Astrocyte of the cerebellum (primary cell): ENCODE data around the gene CCDC106.

Experiments
- DNase-seq: peaks from one replicate; pipeline ENCODE4 v3.0.0-alpha.2; 2011; ENCODE audit warnings: low read depth
- H3K4me3 ChIP-seq: 2 replicates; pipeline ENCODE4 v1.5.1; 2011; ENCODE audit warnings: mild to moderate bottlenecking, low read depth, low read length, moderate library complexity
- in situ Hi-C: cut with HindIII; loops from 2 replicates; pipeline ENCODE4 v1.10.0; 2017; ENCODE audit warnings: low sequenced_read_pairs
- TF ChIP-seq, protein P1 (sequence below): IDR thresholded peaks from 2 replicates; pipeline ENCODE4 v1.5.1; 2012; ENCODE audit warnings: low read length, low read depth, moderate library complexity, mild to moderate bottlenecking; ENCODE audit errors: missing control alignments

The CCDC106 gene

DNA sequence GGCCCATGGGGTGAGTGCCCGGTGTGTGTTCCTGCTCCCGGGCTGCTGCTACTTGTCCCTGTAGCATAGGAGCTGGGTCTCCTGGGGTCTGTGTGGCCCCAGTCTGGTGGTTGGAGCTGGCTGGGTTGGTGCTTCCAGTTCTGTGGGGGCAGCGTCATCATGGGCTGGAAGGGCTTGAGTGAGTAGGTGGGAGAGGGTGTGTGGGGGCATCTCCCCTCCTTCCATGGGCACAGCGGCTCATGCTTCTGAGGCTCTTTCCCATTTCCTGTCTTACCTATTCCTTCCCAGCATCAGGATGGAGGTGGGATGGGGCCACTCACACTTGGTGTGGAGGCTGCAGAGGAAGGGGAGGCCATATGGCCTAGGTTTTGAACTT lies 19.0 kb downstream of the CCDC106 start:
- no peak for DNase-seq
- in situ Hi-C loops, result no loop called here
- TF ChIP-seq, protein P1, sequence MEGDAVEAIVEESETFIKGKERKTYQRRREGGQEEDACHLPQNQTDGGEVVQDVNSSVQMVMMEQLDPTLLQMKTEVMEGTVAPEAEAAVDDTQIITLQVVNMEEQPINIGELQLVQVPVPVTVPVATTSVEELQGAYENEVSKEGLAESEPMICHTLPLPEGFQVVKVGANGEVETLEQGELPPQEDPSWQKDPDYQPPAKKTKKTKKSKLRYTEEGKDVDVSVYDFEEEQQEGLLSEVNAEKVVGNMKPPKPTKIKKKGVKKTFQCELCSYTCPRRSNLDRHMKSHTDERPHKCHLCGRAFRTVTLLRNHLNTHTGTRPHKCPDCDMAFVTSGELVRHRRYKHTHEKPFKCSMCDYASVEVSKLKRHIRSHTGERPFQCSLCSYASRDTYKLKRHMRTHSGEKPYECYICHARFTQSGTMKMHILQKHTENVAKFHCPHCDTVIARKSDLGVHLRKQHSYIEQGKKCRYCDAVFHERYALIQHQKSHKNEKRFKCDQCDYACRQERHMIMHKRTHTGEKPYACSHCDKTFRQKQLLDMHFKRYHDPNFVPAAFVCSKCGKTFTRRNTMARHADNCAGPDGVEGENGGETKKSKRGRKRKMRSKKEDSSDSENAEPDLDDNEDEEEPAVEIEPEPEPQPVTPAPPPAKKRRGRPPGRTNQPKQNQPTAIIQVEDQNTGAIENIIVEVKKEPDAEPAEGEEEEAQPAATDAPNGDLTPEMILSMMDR, result no peak
- H3K4me3 ChIP-seq, result no peak overlapping the region

DNA sequence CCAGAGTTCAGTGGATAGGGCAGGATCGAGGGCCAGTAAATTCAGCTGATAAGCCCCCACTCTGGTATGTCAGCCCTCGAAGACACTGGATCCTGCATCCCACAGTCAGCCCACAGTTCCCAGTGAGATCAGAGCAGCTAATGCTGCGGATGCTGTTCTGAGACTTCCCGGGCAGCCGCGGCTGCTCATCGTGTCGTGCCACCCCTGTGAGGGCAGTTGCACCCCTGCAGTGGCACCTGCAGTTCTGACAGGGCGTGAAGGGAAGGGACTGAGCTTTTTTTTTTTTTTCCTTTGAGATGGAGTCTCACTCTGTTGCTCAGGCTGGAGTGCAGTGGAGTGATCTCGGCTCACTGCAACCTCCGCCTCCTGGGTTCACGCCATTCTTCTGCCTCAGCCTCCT lies 19.5 kb downstream of the CCDC106 start:
- DNase-seq, result no peak
- in situ Hi-C loops, result no loop called here
- no peak overlapping the region for H3K4me3 ChIP-seq
- TF ChIP-seq, protein P1, result no peak

DNA sequence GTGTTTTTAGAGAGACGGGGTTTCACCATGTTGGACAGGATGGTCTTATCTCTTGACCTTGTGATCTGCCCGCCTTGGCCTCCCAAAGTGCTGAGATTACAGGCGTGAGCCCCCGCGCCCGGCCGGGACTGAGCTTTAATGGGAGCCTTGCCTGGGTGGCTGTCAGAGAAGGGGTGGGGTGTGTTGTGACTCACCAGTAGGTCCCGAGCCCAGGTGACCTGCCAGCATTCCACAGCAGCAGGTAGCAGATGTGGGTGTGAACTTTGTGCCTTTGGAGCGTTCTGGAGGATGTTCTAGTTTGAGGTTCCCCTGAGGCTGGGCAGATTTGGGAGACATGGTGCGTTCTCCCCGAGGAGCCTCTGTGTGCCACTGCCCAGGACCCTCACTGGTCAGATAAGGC lies 19.9 kb downstream of the CCDC106 start:
- in situ Hi-C loops, result no loop called here
- H3K4me3 ChIP-seq, result no peak overlapping the region
- DNase-seq, result no peak
- TF ChIP-seq, protein P1, result no peak

DNA sequence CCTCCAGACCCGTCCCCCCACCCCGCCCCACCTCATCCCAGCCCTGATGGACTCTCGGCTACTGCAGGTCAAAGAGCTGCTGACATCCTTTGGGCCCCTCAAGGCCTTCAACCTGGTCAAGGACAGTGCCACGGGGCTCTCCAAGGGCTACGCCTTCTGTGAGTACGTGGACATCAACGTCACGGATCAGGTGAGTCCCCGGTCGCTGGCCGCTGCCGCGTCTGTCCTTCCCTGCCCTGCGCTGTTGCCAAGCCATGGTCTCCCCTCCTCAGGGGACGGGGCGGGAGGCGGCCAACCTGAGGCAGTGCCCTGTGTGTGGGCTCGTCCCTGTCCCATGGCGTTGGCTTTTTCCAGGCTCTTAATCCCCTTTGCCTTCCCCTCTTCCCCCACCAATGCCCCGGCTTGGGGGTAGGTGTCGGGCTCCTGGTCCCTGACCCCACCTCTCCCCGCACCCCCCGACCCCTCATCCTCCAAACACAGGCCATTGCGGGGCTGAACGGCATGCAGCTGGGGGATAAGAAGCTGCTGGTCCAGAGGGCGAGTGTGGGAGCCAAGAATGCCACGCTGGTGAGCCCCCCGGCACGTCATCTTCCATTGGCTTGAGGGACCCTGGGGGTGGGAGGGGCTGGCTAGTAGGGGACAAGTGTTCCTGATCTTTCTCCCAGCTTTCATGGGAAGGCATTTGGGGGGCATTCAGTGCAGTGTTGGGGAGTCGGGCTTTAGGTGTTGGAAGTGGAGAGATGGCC lies 20.8 kb downstream of the CCDC106 start:
- DNase-seq, result no peak
- in situ Hi-C loops, result no loop called here
- no peak overlapping the region for H3K4me3 ChIP-seq
- TF ChIP-seq, protein P1, result no peak

DNA sequence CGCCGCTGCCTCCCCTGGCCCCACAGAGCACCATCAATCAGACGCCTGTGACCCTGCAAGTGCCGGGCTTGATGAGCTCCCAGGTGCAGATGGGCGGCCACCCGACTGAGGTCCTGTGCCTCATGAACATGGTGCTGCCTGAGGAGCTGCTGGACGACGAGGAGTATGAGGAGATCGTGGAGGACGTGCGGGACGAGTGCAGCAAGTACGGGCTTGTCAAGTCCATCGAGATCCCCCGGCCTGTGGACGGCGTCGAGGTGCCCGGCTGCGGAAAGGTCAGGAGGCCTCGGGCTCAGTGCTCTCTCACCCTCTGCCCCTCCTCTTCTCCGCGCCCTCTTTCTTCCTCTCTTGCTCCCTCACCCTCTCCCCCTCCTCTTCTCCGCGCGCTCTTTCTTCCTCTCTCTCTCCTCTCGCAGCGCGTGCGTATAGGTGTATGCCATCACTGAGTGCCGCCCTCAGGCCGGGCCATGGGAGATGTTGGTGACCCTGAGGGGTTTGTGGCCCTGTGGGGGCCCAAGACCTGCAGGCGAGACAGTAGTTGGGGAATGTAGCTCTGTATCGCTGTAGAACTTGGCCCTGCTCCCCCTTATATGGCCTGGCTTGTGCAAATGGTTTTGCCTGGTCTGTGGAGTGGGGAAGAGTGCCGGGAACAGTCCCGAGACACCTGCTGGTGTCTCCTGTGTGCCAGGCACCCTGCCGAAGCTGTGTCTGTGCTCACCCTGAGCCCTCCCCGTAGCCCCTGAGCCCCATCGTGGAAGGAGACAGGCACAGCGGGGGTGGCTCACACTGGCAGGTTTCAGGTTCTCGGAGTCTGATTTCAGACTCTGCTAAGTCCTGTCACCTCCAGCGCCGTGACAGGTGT lies 21.6 kb downstream of the CCDC106 start:
- H3K4me3 ChIP-seq, result no peak overlapping the region
- TF ChIP-seq, protein P1, result no peak
- DNase-seq, result no peak
- in situ Hi-C loops, result no loop called here

DNA sequence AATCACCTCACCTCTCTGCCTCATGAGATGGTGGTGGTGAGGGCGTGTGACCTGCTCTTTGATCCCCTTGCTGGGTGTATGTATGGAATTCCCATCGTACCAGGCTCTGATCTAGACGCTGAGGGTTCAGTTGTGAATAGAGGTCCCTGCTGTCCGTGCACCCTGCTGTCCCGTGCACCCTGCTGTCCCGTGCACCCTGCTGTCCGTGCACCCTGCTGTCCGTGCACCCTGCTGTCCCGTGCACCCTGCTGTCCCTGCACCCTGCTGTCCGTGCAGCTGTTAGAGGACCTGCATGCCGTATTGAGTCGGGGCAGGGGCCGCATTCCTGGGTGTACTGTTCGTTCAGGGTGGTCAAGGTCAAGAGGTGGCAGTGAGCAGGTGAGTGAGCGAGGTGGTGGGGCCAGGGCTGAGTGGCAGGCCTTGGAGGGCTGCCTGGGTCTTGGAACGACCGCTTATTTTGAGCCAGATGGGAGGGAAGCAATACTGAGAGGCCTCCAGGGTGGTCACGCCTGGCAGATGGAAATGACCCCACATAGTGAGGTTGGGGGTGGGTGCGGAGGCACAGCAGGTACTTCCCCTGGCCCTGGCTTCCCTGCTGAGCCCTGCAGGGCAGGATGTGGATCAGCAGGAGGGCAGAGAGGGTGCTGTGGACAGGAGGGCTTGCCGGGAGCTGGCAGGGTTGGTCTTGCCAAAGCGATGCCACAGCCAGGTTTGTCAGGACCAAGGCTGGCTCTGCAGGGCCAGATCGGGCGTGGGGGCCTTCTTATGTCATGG lies 22.5 kb downstream of the CCDC106 start:
- TF ChIP-seq, protein P1, result no peak

More for the DNA sequence above, 22.5 kb downstream of the CCDC106 start:
- no peak overlapping the region for H3K4me3 ChIP-seq
- in situ Hi-C loops, result no loop called here
- no peak for DNase-seq
